ENCODE measurements around the gene MRPL34.

MRPL34 gene

DNA sequence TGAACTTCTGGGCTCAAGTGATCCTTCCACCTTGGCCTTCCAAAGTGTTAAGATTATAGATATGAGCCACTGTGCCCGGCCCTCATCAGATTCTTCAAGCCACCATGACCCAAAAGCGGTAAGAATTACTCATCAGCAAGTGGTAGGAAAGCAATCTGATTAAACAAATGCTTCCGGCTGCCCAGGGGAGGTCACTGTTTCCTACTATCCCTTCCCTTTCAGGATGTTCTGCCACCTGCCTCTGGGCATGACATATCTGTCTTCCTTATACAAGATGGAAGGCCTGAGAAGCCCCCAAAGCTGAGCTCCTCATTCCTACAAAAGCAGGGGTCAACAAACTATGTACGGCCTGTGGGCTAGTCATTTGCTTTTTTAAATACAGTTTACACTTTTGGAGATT lies 9.4 kb upstream of the MRPL34 start:
- DNase-seq (ENCODE audit: insufficient read length, low spot score) (peak; percentile 80), FAIRE-seq (no peak)
- no peak for TF ChIP-seq POLR2A (IDR thresholded peaks at IDR 0.05; ENCODE audit: low read depth, low read length)

DNA sequence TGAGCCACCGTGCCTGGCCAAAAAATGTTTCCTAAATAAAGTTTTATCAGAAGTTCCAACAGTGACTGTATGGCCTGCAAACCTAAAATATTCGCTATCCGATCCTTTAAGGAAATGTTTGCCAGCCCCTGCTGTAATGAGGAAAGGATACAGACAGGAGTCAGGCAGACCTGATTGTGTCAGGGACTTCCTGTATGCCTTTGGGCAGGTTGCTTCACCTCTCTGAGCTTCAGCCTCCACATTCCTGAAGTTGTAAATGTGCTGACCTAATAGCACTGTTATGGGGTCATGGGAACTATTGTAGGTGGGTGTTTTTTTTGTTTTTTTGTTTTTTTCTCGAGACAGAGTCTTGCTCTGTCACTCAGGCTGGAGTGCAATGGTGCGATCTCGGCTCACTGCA lies 8.7 kb upstream of the MRPL34 start:
- no peak for TF ChIP-seq POLR2A (IDR thresholded peaks at IDR 0.05; ENCODE audit: low read depth, low read length)
- DNase-seq (ENCODE audit: insufficient read length, low spot score) (no peak), FAIRE-seq (no peak)

DNA sequence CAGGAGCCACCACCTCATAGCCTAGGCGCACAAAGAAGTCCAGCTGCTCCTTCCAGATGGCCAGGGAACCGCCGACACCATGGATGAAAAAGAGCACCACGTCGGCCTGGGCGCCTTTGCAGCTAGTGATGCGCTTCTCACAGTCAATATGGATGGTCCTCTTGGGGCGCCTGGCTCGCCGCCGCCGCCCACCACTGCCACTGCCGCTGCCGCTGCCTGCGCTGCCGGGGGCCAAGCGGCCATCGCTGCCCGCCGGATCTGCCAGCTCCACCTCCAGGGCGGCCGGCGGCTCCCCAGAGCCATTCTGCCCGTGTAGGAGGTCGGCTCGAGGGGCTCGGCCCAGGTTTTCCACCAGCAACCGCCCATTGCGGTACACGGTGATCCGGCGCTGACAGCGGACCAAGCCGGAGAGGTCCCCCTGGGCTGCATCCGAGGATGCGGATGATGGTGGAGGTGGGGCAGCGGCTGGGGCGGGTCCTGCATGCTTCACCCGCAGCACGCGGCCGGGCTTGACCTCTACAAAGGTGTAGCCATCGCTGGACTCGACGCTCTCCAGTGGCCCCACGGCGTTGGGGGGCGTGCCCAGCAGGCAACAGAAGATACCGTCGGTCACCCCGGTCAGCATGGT lies 4.6 kb upstream of the MRPL34 start:
- no peak for FAIRE-seq
- no peak for TF ChIP-seq POLR2A (IDR thresholded peaks at IDR 0.05; ENCODE audit: low read depth, low read length)
- no peak for DNase-seq (ENCODE audit: insufficient read length, low spot score)

DNA sequence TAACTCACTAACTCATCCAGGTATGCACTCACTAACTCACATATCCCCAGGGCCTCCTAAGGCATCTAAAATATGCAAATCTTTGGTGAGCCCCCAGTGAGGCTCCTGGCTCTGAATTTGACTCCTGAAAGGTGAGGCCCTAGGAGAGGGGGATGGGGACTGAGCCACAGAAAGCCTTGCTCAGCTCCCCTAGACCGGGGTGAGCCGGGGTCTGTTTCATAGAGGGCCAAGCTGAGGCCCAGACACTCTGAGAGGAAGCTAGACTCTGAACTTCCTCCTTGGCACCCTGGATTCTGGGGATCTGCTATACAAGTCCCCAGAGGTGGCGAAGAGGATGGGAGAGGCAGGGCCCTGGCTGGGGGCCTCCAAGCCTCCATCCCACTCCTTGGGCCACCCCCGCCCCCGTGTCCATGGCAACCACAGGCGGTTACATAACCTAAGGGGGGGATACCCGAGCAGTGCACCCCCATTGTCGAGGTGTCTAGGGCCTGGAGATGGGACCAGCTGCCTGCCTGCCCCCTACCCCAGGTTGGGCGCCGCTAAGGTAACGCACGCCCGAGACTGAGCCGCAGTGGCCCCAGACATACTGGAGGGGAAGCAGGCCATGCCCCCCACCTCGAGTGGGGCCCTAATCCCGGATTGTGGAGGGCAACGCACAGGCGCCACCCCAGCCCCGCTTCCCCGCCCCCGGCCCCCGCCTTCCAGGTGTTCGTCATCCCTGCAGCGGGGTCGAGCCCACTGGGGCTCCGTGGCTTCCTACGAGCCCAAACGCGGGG lies 3.1 kb upstream of the MRPL34 start:
- TF ChIP-seq POLR2A (IDR thresholded peaks at IDR 0.05; ENCODE audit: low read depth, low read length), result no peak
- FAIRE-seq, result no peak
- DNase-seq (ENCODE audit: insufficient read length, low spot score), result no peak

DNA sequence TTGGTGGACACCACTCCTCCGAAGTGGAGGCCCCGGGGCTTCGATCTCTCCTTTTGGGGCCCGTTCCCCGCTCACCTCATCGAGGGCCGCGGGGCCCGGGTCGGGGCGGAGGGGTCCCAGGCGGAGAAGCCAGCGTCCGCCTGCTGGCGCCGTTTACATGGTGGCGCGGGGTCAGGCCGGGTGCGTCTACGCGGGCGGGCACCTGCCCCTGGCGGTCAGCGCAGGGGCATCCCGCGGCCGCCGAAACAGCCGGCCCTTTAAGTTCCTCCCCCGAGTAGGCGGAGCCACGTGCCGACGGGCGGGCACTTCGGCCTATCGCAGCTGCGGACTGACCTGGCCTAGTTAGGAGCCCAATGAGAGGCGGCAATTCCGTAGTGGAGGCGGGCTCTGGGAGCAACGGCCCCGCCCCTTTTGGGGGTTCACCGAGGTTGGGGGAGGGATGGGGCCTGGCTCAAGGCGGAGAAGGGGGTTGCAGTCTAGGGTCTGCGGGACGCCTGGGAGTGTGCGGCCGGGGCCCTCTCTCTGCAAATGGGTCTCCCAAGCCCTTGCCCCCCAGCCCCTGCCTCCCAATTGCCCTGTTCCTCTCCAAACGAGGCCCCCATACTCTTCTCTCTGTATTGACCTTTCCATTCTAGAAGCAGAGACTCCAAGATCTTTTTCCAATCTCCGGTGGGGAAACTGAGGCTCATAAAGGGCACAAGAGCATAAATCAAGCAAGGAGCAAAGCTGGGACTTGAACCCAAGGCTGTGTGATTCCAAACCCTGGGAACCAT lies 2.3 kb upstream of the MRPL34 start, which contains the start of gene ABHD8:
TSS of gene ABHD8 (minus strand) at position 259 of the 773 bp plus-strand sequence. CDS start 1,809 bp downstream, outside the sequence.
- DNase-seq (ENCODE audit: insufficient read length, low spot score), result peak; percentile 92
- TF ChIP-seq POLR2A (IDR thresholded peaks at IDR 0.05; ENCODE audit: low read depth, low read length), result 0 out of 2 replicates have a peak, but pooled peaks have one; percentile 47
- peak; percentile 86 for FAIRE-seq

DNA sequence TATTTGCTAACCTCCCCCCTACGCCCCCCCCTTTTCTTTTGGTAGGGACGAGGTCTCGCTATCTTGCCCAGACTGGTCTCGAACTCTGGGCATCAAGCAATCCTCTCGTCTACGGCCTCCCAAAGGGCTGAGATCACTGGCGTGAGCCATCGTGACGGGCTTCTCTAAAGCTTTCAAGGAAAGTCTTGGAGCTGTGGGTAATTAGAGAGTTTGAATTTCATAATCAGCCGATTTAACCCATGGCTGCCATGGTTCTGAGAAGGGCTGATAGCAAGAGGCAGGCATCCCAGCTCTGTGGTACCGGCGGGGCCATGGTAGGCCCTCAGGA lies 1.8 kb upstream of the MRPL34 start:
- no peak for FAIRE-seq
- no peak for DNase-seq (ENCODE audit: insufficient read length, low spot score)
- TF ChIP-seq POLR2A (IDR thresholded peaks at IDR 0.05; ENCODE audit: low read depth, low read length), result no peak

DNA sequence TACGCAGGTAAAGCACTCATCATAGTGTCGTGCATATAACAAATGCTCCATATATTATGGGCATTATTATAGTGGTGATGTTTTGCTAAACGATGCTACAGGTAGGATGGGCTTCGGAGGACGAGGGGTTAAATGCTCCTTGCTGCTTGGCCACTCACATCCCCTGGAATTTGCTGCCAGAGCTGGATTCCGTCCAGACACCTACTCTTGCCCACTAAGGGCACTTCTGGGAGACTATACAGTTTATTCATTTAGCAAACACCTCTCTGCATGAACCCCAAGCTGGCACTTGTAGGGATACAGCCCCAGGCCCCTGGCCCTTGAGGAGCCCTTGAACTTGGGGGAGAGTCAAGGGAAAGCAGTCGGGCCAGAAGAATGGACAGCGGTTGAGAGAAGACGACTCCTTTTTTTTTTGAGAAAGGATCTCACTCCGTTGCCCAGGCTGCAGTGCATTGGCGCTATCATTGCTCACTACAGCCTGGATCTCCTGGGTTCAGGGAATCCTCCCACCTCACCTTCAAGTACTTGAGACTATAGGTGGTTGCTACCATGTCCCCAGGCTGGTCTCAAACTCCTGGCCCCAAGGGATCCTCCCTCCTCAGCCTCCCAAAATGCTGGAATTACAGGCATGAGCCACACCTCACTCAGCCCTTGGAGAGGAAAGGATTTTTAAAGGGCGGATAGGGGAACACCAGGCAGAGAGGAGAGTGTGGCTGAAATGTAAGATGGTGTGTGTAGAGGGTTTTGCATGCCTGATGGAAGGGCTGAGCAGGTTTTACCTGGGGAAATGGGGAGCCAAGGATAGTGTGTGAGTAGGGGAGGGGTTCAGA lies 1.1 kb upstream of the MRPL34 start:
- DNase-seq (ENCODE audit: insufficient read length, low spot score), result no peak
- no peak for TF ChIP-seq POLR2A (IDR thresholded peaks at IDR 0.05; ENCODE audit: low read depth, low read length)
- FAIRE-seq, result no peak

DNA sequence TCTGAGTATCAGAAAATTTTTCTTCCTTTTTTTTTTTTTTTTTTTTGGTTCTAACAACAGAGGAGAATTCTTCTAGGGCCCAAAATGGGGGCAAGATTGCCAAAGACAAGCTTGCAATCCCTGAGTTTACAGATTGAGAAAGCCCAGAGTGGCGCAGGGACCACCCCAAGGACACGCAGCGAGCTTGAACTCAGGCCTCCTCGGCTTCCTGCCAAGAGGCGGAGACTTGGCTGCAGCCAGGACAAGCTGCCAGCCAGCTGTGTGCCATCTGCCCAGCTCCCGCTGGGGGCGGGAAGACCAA lies 506 bp upstream of the MRPL34 start:
- no peak for TF ChIP-seq POLR2A (IDR thresholded peaks at IDR 0.05; ENCODE audit: low read depth, low read length)
- no peak for DNase-seq (ENCODE audit: insufficient read length, low spot score)
- peak; percentile 88 for FAIRE-seq

DNA sequence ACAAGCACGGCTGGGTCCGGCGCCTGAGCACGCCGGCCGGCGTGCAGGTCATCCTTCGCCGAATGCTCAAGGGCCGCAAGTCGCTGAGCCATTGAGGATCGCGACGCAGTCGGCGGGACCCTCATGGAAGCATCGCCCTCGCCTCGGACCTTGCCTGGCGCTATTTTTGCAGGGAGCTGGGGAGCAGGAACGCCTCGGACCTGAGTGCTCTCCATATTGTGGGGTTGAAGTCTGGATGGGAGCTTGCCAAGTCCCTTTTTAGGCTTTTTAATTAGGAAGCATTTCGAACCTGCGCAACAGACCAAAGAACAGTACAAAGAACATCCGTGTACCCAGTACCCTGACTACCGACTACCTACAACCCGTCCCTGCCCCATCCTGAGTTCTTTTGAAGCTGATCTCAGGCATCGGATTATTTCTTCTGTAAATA lies 628 bp downstream of the MRPL34 start:
- TF ChIP-seq POLR2A (IDR thresholded peaks at IDR 0.05; ENCODE audit: low read depth, low read length), result no peak
- FAIRE-seq, result no peak
- no peak for DNase-seq (ENCODE audit: insufficient read length, low spot score)

DNA sequence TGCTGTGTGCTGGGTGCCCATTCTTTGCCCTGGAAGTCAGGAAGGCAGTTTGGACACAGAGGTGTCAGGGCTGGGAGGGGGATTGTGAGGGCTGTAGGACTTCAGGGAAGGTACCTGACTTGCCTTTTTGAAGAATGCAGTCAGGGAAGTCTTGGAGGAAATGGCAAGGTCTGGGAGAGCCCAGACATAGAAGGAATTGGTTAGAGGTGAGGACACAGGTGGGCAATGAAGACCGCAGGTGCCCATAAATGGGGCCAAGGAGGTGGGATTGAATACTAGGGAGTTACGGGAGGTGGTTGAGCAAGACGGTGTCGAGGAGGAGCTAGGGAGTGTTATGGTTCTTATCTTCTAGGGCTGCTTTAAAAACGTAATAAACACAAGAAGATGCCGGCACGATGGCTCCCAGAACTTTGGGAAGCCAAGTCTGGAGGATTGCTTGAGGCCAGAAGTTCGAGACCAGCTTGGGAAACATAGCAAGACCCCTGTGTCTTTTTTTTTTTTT lies 2.3 kb downstream of the MRPL34 start:
- FAIRE-seq, result no peak
- no peak for TF ChIP-seq POLR2A (IDR thresholded peaks at IDR 0.05; ENCODE audit: low read depth, low read length)
- no peak for DNase-seq (ENCODE audit: insufficient read length, low spot score)

DNA sequence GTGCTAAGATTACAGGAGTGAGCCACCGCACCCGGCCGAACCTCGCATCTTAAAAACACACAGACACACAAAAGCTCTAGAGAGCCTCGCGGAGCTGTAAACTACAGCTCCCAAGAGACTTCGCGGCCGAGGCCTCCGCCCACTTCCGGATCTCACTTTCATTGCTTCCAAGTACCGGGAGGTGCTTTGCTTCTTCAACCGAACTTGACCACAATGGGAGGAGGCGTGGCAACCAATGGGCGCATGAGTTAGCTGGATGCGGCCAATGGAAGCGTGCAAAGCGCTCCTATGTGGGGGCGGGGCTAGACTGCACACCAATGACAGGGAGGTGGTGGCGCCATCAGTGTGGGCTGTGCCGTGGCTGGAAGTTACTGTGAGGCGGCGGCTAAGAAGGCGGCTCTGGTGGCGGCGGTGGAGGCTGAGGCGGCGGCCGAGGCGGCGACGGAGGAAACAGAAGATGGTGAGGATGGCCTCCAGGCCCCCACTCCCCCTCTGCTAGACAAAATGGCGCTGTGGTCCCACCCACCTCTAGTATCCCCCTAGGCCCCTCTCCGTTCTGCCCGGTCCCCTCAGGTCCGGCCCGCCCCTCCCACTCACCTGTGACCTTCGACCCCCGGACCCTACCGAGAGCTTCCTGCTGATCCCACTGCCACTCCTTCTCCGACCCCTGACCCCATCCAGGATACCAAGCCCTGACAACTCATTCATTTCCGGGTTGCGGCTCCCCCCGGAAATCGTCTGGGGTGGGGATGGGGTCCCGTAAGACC lies 3.7 kb downstream of the MRPL34 start, which contains the start of gene DDA1:
TSS of gene DDA1 (plus strand) at position 366 of the 767 bp plus-strand sequence. CDS start at position 458, 92 bp downstream.
- peak; percentile 66 for TF ChIP-seq POLR2A (IDR thresholded peaks at IDR 0.05; ENCODE audit: low read depth, low read length)
- DNase-seq (ENCODE audit: insufficient read length, low spot score) (peak; percentile 92), FAIRE-seq (peak; percentile 36)

DNA sequence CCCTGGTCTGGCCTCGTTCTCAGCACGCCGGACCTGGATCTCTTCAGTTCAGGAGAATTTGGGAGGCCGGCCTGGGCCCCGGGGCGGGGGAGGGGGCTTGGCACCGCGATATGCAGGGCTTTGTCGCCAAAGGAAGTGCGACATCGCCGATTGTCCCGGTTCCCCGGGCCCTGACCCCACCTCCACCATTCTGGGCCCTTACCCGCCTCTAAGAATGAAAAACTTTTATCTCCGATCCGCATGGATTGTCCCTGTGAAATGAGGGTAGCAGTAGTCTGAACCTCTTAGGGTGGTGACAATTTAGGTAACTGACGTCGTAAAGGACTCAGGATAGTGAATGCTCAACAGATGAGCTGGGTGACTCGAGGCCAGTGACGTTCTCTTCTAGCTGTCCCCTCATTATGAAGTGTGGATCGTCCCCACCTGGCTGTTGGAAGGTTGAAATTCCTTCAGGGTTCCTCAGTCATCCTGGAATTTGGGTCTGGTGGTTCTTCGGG lies 4.3 kb downstream of the MRPL34 start:
- FAIRE-seq (no peak), DNase-seq (ENCODE audit: insufficient read length, low spot score) (no peak)
- no peak for TF ChIP-seq POLR2A (IDR thresholded peaks at IDR 0.05; ENCODE audit: low read depth, low read length)

Data from H54 (cell line).